SK-N-SH treated with all-trans-retinoic acid at 6 μM for 48 hours (cell line): Measurements from ENCODE around the gene TBXAS1.

Source experiments
- ATAC-seq: fragments of 200-7000 bp; cut with Tn5 transposase; 3 replicates; pipeline ENCODE4 v1.9.1; 2020; ENCODE audit warnings: mild to moderate bottlenecking, moderate library complexity
- BACH2 ChIP-seq: fragments of 250-450 bp; sonication (Bioruptor Pico); IDR thresholded peaks from 2 replicates; pipeline ENCODE4 v1.9.0; 2021; ENCODE audit warnings: mild to moderate bottlenecking, borderline replicate concordance
- CSDC2 ChIP-seq: fragments of 250-450 bp; sonication (Bioruptor Pico); IDR thresholded peaks from 2 replicates; pipeline ENCODE4 v1.5.0; 2020; ENCODE audit warnings: mild to moderate bottlenecking, moderate library complexity
- ESRRG ChIP-seq: fragments of 250-450 bp; sonication (Bioruptor Pico); IDR thresholded peaks from 2 replicates; pipeline ENCODE4 v1.6.1; 2021; ENCODE audit warnings: mild to moderate bottlenecking
- GLIS3 ChIP-seq: fragments of 250-450 bp; sonication (Bioruptor Pico); IDR thresholded peaks from 2 replicates; pipeline ENCODE4 v1.5.0; 2020; ENCODE audit warnings: mild to moderate bottlenecking, moderate library complexity
- OSR1 ChIP-seq: fragments of 250-450 bp; sonication (Bioruptor Pico); IDR thresholded peaks from 2 replicates; pipeline ENCODE4 v1.8.0; 2022; ENCODE audit warnings: moderate library complexity, mild to moderate bottlenecking, inconsistent platforms
- PPARA ChIP-seq: fragments of 250-450 bp; sonication (Bioruptor Pico); IDR thresholded peaks from 2 replicates; pipeline ENCODE4 v1.5.0; 2020; ENCODE audit warnings: mild to moderate bottlenecking, borderline replicate concordance
- RARB ChIP-seq: fragments of 250-450 bp; sonication (Bioruptor Pico); IDR thresholded peaks from 2 replicates; pipeline ENCODE4 v1.8.0; 2021; ENCODE audit warnings: mild to moderate bottlenecking, moderate library complexity
- SNAI2 ChIP-seq: fragments of 250-450 bp; sonication (Bioruptor Pico); IDR thresholded peaks from 2 replicates; pipeline ENCODE4 v1.5.0; 2020; ENCODE audit warnings: mild to moderate bottlenecking, moderate library complexity
- TCF4 ChIP-seq: fragments of 250-450 bp; sonication (Bioruptor Pico); IDR thresholded peaks from 2 replicates; pipeline ENCODE4 v1.8.0; 2021; ENCODE audit warnings: mild to moderate bottlenecking, moderate library complexity, borderline replicate concordance
- TOX ChIP-seq: fragments of 250-450 bp; sonication (Bioruptor Pico); IDR thresholded peaks from 2 replicates; pipeline ENCODE4 v1.8.0; 2021; ENCODE audit warnings: mild to moderate bottlenecking, moderate library complexity, borderline replicate concordance
- ZFP3 ChIP-seq: fragments of 250-450 bp; sonication (Bioruptor Pico); IDR thresholded peaks from 2 replicates; pipeline ENCODE4 v1.5.0; 2020; ENCODE audit warnings: mild to moderate bottlenecking, moderate library complexity
- ZFP30 ChIP-seq: fragments of 450-650 bp; formaldehyde crosslinking; IDR thresholded peaks from 2 replicates; pipeline ENCODE4 v1.5.0; 2022; ENCODE audit warnings: mild to moderate bottlenecking, moderate library complexity
- ZNF565 ChIP-seq: fragments of 450-650 bp; formaldehyde crosslinking; conservative IDR thresholded peaks from 2 replicates; pipeline ENCODE4 v1.5.0; 2020; ENCODE audit warnings: low read depth, mild to moderate bottlenecking, moderate library complexity
- ZNF70 ChIP-seq: fragments of 450-650 bp; formaldehyde crosslinking; IDR thresholded peaks from 2 replicates; pipeline ENCODE4 v1.5.0; 2020; ENCODE audit warnings: mild to moderate bottlenecking, moderate library complexity
- ZNF8 ChIP-seq: fragments of 450-650 bp; formaldehyde crosslinking; IDR thresholded peaks from 2 replicates; pipeline ENCODE4 v1.5.0; 2020; ENCODE audit warnings: mild to moderate bottlenecking, moderate library complexity
- TF ChIP-seq, protein P1 (sequence below): fragments of 250-450 bp; sonication (Bioruptor Pico); IDR thresholded peaks from 2 replicates; pipeline ENCODE4 v1.5.1; 2021; ENCODE audit warnings: mild to moderate bottlenecking, moderate library complexity
- TF ChIP-seq, protein P2 (sequence below): fragments of 250-450 bp; sonication (Bioruptor Pico); IDR thresholded peaks from 2 replicates; pipeline ENCODE4 v1.5.0; 2020; ENCODE audit warnings: mild to moderate bottlenecking, moderate library complexity
- TF ChIP-seq, protein P3 (sequence below): fragments of 250-450 bp; sonication (Bioruptor Pico); IDR thresholded peaks from 2 replicates; pipeline ENCODE4 v1.8.0; 2020; ENCODE audit warnings: mild to moderate bottlenecking, moderate library complexity, borderline replicate concordance
- TF ChIP-seq, protein P4 (sequence below): fragments of 250-450 bp; sonication (Bioruptor Pico); IDR thresholded peaks from 2 replicates; pipeline ENCODE4 v1.5.1; 2020; ENCODE audit warnings: low read depth, mild to moderate bottlenecking, moderate library complexity
- TF ChIP-seq, protein P5 (sequence below): fragments of 250-450 bp; sonication (Bioruptor Pico); IDR thresholded peaks from 2 replicates; pipeline ENCODE4 v1.8.0; 2021; ENCODE audit warnings: low read depth, mild to moderate bottlenecking, moderate library complexity, borderline replicate concordance

Gene TBXAS1

DNA sequence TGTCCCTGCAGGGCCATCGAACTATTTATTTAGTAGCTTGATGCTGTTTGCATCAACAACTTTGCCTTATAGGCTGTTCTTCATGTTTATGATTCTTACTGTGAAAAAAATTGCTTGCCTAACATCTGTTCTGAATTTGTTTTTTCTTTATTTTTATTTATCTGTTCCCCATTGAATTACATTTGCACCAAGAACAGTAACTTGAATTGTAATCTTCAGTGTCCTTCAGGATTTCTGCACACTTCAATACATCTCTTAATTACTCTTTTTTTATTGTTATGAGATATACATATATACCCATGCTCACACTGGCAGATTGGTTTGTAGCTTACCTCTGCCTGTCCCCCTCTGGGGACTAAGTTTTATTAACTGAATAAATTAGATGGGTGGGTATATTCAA, 64.4 kb downstream of the TBXAS1 start (continued):
- TF ChIP-seq, protein P1, sequence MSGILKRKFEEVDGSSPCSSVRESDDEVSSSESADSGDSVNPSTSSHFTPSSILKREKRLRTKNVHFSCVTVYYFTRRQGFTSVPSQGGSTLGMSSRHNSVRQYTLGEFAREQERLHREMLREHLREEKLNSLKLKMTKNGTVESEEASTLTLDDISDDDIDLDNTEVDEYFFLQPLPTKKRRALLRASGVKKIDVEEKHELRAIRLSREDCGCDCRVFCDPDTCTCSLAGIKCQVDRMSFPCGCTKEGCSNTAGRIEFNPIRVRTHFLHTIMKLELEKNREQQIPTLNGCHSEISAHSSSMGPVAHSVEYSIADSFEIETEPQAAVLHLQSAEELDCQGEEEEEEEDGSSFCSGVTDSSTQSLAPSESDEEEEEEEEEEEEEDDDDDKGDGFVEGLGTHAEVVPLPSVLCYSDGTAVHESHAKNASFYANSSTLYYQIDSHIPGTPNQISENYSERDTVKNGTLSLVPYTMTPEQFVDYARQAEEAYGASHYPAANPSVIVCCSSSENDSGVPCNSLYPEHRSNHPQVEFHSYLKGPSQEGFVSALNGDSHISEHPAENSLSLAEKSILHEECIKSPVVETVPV (CRISPR knock-in tag) = no peak
- no peak for TF ChIP-seq TCF4 (CRISPR knock-in tag)
- TF ChIP-seq OSR1 = no peak
- TF ChIP-seq CSDC2 (CRISPR knock-in tag) = no peak
- TF ChIP-seq, all 23 proteins: peak for 0

DNA sequence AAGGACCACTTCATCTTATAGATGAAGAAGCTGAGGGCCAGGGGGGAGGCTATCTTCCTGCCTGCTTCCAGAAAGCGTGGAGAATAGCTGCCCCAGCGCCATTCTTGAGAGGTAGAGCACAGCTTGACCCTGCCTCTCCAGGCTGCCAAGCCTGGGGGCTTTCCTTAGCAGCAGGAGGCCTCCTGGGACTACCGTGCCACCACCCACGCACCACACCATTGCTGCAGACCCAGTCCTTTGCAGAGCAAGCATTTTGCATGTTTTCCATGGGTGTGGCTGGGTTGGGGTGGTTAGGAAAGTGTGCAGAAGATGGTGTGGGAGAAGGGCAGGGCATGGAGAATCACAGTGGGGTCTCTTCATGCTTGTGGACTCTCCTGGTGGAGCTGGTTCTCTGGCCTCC, 64.9 kb downstream of the TBXAS1 start:
- no peak for ATAC-seq
- TF ChIP-seq, protein P2, sequence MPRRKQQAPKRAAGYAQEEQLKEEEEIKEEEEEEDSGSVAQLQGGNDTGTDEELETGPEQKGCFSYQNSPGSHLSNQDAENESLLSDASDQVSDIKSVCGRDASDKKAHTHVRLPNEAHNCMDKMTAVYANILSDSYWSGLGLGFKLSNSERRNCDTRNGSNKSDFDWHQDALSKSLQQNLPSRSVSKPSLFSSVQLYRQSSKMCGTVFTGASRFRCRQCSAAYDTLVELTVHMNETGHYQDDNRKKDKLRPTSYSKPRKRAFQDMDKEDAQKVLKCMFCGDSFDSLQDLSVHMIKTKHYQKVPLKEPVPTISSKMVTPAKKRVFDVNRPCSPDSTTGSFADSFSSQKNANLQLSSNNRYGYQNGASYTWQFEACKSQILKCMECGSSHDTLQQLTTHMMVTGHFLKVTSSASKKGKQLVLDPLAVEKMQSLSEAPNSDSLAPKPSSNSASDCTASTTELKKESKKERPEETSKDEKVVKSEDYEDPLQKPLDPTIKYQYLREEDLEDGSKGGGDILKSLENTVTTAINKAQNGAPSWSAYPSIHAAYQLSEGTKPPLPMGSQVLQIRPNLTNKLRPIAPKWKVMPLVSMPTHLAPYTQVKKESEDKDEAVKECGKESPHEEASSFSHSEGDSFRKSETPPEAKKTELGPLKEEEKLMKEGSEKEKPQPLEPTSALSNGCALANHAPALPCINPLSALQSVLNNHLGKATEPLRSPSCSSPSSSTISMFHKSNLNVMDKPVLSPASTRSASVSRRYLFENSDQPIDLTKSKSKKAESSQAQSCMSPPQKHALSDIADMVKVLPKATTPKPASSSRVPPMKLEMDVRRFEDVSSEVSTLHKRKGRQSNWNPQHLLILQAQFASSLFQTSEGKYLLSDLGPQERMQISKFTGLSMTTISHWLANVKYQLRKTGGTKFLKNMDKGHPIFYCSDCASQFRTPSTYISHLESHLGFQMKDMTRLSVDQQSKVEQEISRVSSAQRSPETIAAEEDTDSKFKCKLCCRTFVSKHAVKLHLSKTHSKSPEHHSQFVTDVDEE = no peak

DNA sequence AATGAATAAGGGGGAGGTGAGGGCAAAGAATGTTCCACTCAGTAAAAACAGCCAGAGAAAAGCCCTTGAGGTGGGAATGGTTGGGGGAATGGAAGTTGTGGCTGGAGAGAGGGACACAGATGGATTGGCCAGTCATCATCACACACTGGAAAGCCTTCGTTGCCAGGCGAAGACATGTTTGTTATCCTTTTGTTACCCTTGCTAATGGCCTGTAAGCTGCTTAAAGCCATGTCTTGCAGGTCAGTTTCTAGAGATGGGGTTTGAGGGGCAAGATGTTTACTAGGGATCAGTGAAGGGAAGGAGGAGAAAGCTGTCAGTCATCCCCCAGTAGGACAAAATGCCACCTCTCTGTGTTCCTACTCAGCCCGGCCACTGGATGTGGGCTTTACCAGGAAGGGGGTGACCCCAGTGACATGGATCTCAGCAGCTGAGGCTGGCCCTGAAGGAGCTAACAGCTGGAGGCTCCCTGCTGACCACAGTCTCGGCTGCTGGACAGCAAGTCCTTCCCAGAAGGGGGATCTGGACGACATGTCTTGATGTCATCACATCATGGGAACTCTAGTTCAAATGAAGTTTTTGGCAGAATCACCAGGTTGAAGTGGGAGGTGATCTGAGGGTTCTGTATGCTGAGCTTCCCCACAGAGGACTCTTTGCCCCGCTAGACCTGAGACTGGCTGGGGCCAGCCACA, 66.2 kb downstream of the TBXAS1 start:
- ATAC-seq = no peak

More for the DNA sequence above, 66.2 kb downstream of the TBXAS1 start:
- TF ChIP-seq ZNF8 (CRISPR knock-in tag) (no peak), ZFP3 (no peak), BACH2 (CRISPR knock-in tag) (no peak), SNAI2 (CRISPR knock-in tag) (no peak), GLIS3 (no peak), ZFP30 (CRISPR knock-in tag) (no peak), TOX (CRISPR knock-in tag) (no peak), PPARA (CRISPR knock-in tag) (no peak), ESRRG (CRISPR knock-in tag) (no peak), CSDC2 (CRISPR knock-in tag) (no peak), ZNF565 (CRISPR knock-in tag) (no peak), RARB (CRISPR knock-in tag) (no peak), ZNF70 (CRISPR knock-in tag) (no peak), TCF4 (CRISPR knock-in tag) (no peak)
- TF ChIP-seq, protein P3, sequence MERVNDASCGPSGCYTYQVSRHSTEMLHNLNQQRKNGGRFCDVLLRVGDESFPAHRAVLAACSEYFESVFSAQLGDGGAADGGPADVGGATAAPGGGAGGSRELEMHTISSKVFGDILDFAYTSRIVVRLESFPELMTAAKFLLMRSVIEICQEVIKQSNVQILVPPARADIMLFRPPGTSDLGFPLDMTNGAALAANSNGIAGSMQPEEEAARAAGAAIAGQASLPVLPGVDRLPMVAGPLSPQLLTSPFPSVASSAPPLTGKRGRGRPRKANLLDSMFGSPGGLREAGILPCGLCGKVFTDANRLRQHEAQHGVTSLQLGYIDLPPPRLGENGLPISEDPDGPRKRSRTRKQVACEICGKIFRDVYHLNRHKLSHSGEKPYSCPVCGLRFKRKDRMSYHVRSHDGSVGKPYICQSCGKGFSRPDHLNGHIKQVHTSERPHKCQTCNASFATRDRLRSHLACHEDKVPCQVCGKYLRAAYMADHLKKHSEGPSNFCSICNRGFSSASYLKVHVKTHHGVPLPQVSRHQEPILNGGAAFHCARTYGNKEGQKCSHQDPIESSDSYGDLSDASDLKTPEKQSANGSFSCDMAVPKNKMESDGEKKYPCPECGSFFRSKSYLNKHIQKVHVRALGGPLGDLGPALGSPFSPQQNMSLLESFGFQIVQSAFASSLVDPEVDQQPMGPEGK (CRISPR knock-in tag) = no peak
- TF ChIP-seq, protein P2 = no peak
- TF ChIP-seq, protein P4, sequence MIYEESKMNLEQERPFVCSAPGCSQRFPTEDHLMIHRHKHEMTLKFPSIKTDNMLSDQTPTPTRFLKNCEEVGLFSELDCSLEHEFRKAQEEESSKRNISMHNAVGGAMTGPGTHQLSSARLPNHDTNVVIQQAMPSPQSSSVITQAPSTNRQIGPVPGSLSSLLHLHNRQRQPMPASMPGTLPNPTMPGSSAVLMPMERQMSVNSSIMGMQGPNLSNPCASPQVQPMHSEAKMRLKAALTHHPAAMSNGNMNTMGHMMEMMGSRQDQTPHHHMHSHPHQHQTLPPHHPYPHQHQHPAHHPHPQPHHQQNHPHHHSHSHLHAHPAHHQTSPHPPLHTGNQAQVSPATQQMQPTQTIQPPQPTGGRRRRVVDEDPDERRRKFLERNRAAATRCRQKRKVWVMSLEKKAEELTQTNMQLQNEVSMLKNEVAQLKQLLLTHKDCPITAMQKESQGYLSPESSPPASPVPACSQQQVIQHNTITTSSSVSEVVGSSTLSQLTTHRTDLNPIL (CRISPR knock-in tag) = no peak
- TF ChIP-seq, protein P5, sequence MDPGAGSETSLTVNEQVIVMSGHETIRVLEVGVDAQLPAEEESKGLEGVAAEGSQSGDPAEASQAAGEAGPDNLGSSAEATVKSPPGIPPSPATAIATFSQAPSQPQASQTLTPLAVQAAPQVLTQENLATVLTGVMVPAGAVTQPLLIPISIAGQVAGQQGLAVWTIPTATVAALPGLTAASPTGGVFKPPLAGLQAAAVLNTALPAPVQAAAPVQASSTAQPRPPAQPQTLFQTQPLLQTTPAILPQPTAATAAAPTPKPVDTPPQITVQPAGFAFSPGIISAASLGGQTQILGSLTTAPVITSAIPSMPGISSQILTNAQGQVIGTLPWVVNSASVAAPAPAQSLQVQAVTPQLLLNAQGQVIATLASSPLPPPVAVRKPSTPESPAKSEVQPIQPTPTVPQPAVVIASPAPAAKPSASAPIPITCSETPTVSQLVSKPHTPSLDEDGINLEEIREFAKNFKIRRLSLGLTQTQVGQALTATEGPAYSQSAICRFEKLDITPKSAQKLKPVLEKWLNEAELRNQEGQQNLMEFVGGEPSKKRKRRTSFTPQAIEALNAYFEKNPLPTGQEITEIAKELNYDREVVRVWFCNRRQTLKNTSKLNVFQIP = no peak
